CD14-positive monocyte (primary cell): ENCODE data around the gene POM121C. TPM values are rescaled to one million over a fixed set of nuclear protein-coding genes. Genes with fewer than 3 reads are reported as not detected.
"Not testable (repeated sequence)": the region's sequence is repeated elsewhere in the genome, so short reads cannot be mapped to it uniquely, and the experiment has no call there.

ENCODE experiments used
- DNase-seq, 3 donors: peaks; one replicate each; pipeline ENCODE4 v3.0.0-alpha.2; 2011 to 2022
- H2AFZ ChIP-seq: 2 replicates; pipeline ENCODE4 v1.6.0; 2012; ENCODE audit warnings: mild to moderate bottlenecking, low read depth, low read length, inconsistent platforms; ENCODE audit not compliant: insufficient read depth, poor library complexity, severe bottlenecking
- H3K27ac ChIP-seq, 2 donors: 1 replicate in 1 of 2; 2 replicates in 1 of 2; pipeline ENCODE4 v1.5.1; 2012 to 2013; ENCODE audit warnings: low read length in 2 of 2, control low read depth in 1 of 2, inconsistent platforms in 1 of 2, low read depth in 1 of 2, mild to moderate bottlenecking in 1 of 2
- H3K27me3 ChIP-seq, 2 donors: one replicate each; pipeline versions ENCODE4 v1.6.0 to v1.6.1; 2011 to 2013; ENCODE audit warnings: low read length in 2 of 2; ENCODE audit not compliant: control insufficient read depth in 2 of 2, insufficient read depth in 2 of 2
- H3K36me3 ChIP-seq, 2 donors: replicated peaks in 1 of 2; 1 replicate in 1 of 2; 2 replicates in 1 of 2; pipeline versions ENCODE4 v1.5.1 to v1.6.1; 2012 to 2013; ENCODE audit warnings: low read length in 2 of 2, control low read depth in 1 of 2, inconsistent platforms in 1 of 2, mild to moderate bottlenecking in 1 of 2; ENCODE audit not compliant: insufficient read depth in 2 of 2, control insufficient read depth in 1 of 2
- H3K4me1 ChIP-seq, 2 donors: 1 replicate in 1 of 2; 2 replicates in 1 of 2; pipeline versions ENCODE4 v1.5.1 to v1.6.1; 2012 to 2013; ENCODE audit warnings: low read length in 2 of 2, control low read depth in 1 of 2, inconsistent platforms in 1 of 2, mild to moderate bottlenecking in 1 of 2, moderate library complexity in 1 of 2; ENCODE audit not compliant: insufficient read depth in 2 of 2, control insufficient read depth in 1 of 2
- H3K4me2 ChIP-seq: replicated peaks from 2 replicates; pipeline ENCODE3; 2012; ENCODE audit warnings: low read length, moderate library complexity, mild to moderate bottlenecking; ENCODE audit not compliant: poor library complexity, severe bottlenecking; ENCODE audit errors: extremely low read depth
- H3K4me3 ChIP-seq, 3 experiments: fragments of 200-600 bp in 1 of 3; sonication (generic) in 1 of 3; replicated peaks in 1 of 3; 1 replicate in 2 of 3; 2 replicates in 1 of 3; pipeline ENCODE4 v1.5.1; 2011 to 2013; ENCODE audit warnings: low read length in 3 of 3, mild to moderate bottlenecking in 3 of 3, control low read depth in 2 of 3, low read depth in 2 of 3, inconsistent platforms in 1 of 3, moderate library complexity in 1 of 3
- H3K79me2 ChIP-seq: 2 replicates; pipeline ENCODE4 v1.6.0; 2012; ENCODE audit warnings: mild to moderate bottlenecking, control low read depth, inconsistent platforms, low read length, moderate library complexity; ENCODE audit not compliant: insufficient read depth
- H3K9ac ChIP-seq: 2 replicates; pipeline ENCODE4 v1.6.0; 2017; ENCODE audit warnings: low read length, mild to moderate bottlenecking; ENCODE audit not compliant: insufficient read depth, poor library complexity, severe bottlenecking
- H3K9me3 ChIP-seq, 2 donors: replicated peaks in 1 of 2; 1 replicate in 1 of 2; 2 replicates in 1 of 2; pipeline versions ENCODE4 v1.5.1 to v1.6.1; 2012 to 2013; ENCODE audit warnings: low read length in 2 of 2, control low read depth in 1 of 2; ENCODE audit not compliant: control insufficient read depth in 1 of 2, insufficient read depth in 1 of 2
- H4K20me1 ChIP-seq: 2 replicates; pipeline ENCODE4 v1.6.0; 2012; ENCODE audit warnings: mild to moderate bottlenecking, low read length, control low read depth, moderate library complexity; ENCODE audit not compliant: insufficient read depth
- H3K27ac Mint-ChIP-seq, 7 donors: one replicate each; pipeline ENCODE4 v1.8.0; 2020; ENCODE audit warnings: mild to moderate bottlenecking in 7 of 7, mixed read lengths in 7 of 7, moderate library complexity in 6 of 7, inconsistent platforms in 2 of 7
- H3K27me3 Mint-ChIP-seq, 3 donors: one replicate each; pipeline ENCODE4 v1.8.0; 2021 to 2022; ENCODE audit warnings: low read depth in 3 of 3, mild to moderate bottlenecking in 3 of 3, mixed read lengths in 3 of 3, moderate library complexity in 3 of 3, inconsistent platforms in 1 of 3
- H3K36me3 Mint-ChIP-seq, 2 donors: one replicate each; pipeline ENCODE4 v1.8.0; 2020; ENCODE audit warnings: mixed read lengths in 2 of 2, inconsistent platforms in 1 of 2, mild to moderate bottlenecking in 1 of 2
- H3K4me1 Mint-ChIP-seq: one replicate; pipeline ENCODE4 v1.8.0; 2020; ENCODE audit warnings: mild to moderate bottlenecking, mixed read lengths
- H3K4me3 Mint-ChIP-seq, 2 donors: one replicate each; pipeline ENCODE4 v1.8.0; 2020; ENCODE audit warnings: mild to moderate bottlenecking in 2 of 2, mixed read lengths in 2 of 2, moderate library complexity in 1 of 2
- H3K9me3 Mint-ChIP-seq, 7 donors: one replicate each; pipeline ENCODE4 v1.8.0; 2020 to 2022; ENCODE audit warnings: mixed read lengths in 7 of 7, mild to moderate bottlenecking in 6 of 7, moderate library complexity in 6 of 7, inconsistent platforms in 2 of 7
- WGBS: methylation state at CpG from one replicate; pipeline ENCODE4 v1.1.5; 2013; ENCODE audit warnings: missing lambda C conversion rate; ENCODE audit not compliant: insufficient coverage; 5-methylcytosine and 5-hydroxymethylcytosine counted together
- intact Hi-C, 2 donors: fragments of 100-400 bp; cut with micrococcal nuclease; formaldehyde crosslinking; loops; one replicate each; pipeline versions ENCODE4 v1.15.0 to v1.15.1; 2023
- polyA plus RNA-seq, 3 donors: library from polyadenylated mRNA; depleted of rRNA in 1 of 3; unstranded in 2 of 3; stranded (reverse) in 1 of 3; fragments of 300-500 nt in 2 of 3; fragments of >200 nt in 1 of 3; fragmentation: Illumina TruSeq in 2 of 3; gene quantifications; 1 replicate in 2 of 3; 2 replicates in 1 of 3; pipeline ENCODE4 v1.2.3, GENCODE V29; 2012 to 2021

Gene POM121C
- polyA plus RNA-seq, 3 donors: 2.2 to 17.0 (median 3.9) TPM

- H3K4me3 Mint-ChIP-seq, H3K9ac ChIP-seq, H3K4me3 ChIP-seq, H3K27ac Mint-ChIP-seq, H3K4me2 ChIP-seq, H3K4me1 Mint-ChIP-seq, H2AFZ ChIP-seq, DNase-seq, H3K9me3 Mint-ChIP-seq, H3K27ac ChIP-seq, intact Hi-C loops, H3K27me3 Mint-ChIP-seq, H3K36me3 ChIP-seq, H3K4me1 ChIP-seq, H3K36me3 Mint-ChIP-seq, H4K20me1 ChIP-seq, H3K9me3 ChIP-seq, H3K27me3 ChIP-seq, H3K79me2 ChIP-seq: not testable (repeated sequence)
- no CpG with 5 or more reads among the region's 34 CpGs for WGBS
Observed at GRCh38 chr7:75395329-75395728, 90.8 kb downstream of the POM121C start, which contains the start of gene TRIM73. TSS of gene TRIM73 (plus strand) at chr7:75395629. CDS start at chr7:75398934, 3,305 bp downstream.

GRCh38 chr7:75393194-75393593 is 92.9 kb downstream of the POM121C start:
- H3K27ac Mint-ChIP-seq, H3K4me1 Mint-ChIP-seq, H3K9ac ChIP-seq, H3K4me3 ChIP-seq, H4K20me1 ChIP-seq, H3K79me2 ChIP-seq, H3K36me3 Mint-ChIP-seq, H3K4me1 ChIP-seq, H3K27me3 ChIP-seq, H3K4me3 Mint-ChIP-seq, H3K4me2 ChIP-seq, H3K9me3 Mint-ChIP-seq, H3K9me3 ChIP-seq, H3K27ac ChIP-seq, H3K27me3 Mint-ChIP-seq, H2AFZ ChIP-seq, intact Hi-C loops, H3K36me3 ChIP-seq, DNase-seq: not testable (repeated sequence)
- WGBS: no CpG with 5 or more reads among the region's 6 CpGs

- DNase-seq, H3K27me3 ChIP-seq, H3K4me1 ChIP-seq, H3K4me1 Mint-ChIP-seq, H4K20me1 ChIP-seq, H3K4me2 ChIP-seq, intact Hi-C loops, H3K79me2 ChIP-seq, H3K4me3 Mint-ChIP-seq, H3K27ac ChIP-seq, H3K9me3 ChIP-seq, H3K36me3 ChIP-seq, H3K9me3 Mint-ChIP-seq, H3K27ac Mint-ChIP-seq, H2AFZ ChIP-seq, H3K4me3 ChIP-seq, H3K9ac ChIP-seq, H3K36me3 Mint-ChIP-seq, H3K27me3 Mint-ChIP-seq: not testable (repeated sequence)
- WGBS: no CpG with 5 or more reads among the region's 17 CpGs
Observed at GRCh38 chr7:75374519-75375317, 111.4 kb downstream of the POM121C start.

- H3K27ac ChIP-seq, H3K4me1 ChIP-seq, H3K4me2 ChIP-seq, H3K27me3 ChIP-seq, H4K20me1 ChIP-seq, H3K4me3 Mint-ChIP-seq, H3K27ac Mint-ChIP-seq, H3K36me3 ChIP-seq, DNase-seq, H3K4me3 ChIP-seq, H3K9me3 ChIP-seq, H3K4me1 Mint-ChIP-seq, H3K79me2 ChIP-seq, H3K9ac ChIP-seq, H3K36me3 Mint-ChIP-seq, intact Hi-C loops, H3K9me3 Mint-ChIP-seq, H2AFZ ChIP-seq, H3K27me3 Mint-ChIP-seq: not testable (repeated sequence)
- no CpG with 5 or more reads among the region's 4 CpGs for WGBS
Observed at GRCh38 chr7:75374144-75374518, 112.0 kb downstream of the POM121C start.
